ENCODE results near the gene TSEN34. TPM values are rescaled to one million over a fixed set of nuclear protein-coding genes. Genes with fewer than 3 reads are reported as not detected.

TSEN34 gene
- total RNA-seq, 4 donors from 2014 or later: 40.9 to 48.9 (median 43.9) TPM

DNA sequence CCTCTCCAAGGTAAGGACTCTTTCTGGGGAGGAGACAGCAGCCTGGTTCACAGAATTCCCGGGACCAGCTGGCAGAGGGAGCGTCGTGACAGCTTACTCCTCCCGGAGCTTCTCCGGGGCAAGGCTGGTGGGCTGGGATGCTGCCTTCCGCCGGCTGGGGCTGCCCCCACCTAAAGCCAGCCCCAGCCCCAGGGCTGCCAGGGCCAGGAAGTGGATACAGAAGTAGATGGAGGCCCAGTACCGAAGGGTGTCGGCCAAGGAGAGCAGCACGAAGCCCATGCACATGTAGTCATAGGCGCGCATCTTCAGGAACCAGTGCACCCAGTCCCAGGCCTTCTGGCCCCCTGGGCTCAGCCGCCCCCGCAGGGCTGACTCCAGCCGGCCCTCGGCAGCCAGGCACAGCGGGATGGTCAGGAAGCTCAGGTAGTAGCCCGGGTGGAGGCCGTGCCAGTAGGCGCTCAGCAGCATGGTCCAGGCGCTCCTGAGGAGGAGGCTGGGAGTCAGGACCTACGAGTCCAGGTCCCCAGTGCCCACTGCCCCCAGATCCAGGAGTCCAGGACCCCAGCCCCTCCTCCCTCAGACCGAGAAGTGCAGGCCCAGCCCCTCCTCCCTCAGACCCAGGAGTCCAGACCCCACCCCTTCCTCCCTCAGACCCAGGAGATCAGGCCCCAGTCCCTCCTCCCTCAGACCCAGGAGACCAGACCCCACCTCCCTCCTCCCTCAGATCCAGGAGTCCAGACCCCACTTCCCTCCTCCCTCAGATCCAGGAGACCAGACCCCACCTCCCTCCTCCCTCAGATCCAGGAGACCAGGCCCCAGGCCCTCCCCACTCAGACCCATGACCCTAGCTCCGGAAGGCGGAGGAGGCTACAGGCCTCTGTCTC lies 16.9 kb upstream of the TSEN34 start:
- no peaks in the 10 kb centered on the region for H3K9me3 ChIP-seq
- no peak overlapping the region for H3K27ac ChIP-seq
- TF ChIP-seq, protein P1, sequence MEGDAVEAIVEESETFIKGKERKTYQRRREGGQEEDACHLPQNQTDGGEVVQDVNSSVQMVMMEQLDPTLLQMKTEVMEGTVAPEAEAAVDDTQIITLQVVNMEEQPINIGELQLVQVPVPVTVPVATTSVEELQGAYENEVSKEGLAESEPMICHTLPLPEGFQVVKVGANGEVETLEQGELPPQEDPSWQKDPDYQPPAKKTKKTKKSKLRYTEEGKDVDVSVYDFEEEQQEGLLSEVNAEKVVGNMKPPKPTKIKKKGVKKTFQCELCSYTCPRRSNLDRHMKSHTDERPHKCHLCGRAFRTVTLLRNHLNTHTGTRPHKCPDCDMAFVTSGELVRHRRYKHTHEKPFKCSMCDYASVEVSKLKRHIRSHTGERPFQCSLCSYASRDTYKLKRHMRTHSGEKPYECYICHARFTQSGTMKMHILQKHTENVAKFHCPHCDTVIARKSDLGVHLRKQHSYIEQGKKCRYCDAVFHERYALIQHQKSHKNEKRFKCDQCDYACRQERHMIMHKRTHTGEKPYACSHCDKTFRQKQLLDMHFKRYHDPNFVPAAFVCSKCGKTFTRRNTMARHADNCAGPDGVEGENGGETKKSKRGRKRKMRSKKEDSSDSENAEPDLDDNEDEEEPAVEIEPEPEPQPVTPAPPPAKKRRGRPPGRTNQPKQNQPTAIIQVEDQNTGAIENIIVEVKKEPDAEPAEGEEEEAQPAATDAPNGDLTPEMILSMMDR (IDR thresholded peaks at IDR 0.05 in 4 of 5, conservative IDR thresholded peaks at IDR 0.05 in 1 of 5): no peak
- TF ChIP-seq POLR2A (IDR thresholded peaks at IDR 0.05): no peak
- no peak for DNase-seq
- intact Hi-C loops (cut with DNase I; ENCODE audit: low total_unique reads): no loop called here
- in situ Hi-C loops (cut with MboI; ENCODE audit: low sequenced_read_pairs in 4 of 4): no loop called here
- H3K36me3 ChIP-seq: no peaks in the 10 kb centered on the region
- H3K4me1 ChIP-seq: no peaks in the 10 kb centered on the region
- H3K27me3 ChIP-seq: peaks cover 4 to 18% (median 11%) of the 10 kb centered on the region in 3 donors
- no peak overlapping the region for H3K4me3 ChIP-seq
- ATAC-seq: no peak

DNA sequence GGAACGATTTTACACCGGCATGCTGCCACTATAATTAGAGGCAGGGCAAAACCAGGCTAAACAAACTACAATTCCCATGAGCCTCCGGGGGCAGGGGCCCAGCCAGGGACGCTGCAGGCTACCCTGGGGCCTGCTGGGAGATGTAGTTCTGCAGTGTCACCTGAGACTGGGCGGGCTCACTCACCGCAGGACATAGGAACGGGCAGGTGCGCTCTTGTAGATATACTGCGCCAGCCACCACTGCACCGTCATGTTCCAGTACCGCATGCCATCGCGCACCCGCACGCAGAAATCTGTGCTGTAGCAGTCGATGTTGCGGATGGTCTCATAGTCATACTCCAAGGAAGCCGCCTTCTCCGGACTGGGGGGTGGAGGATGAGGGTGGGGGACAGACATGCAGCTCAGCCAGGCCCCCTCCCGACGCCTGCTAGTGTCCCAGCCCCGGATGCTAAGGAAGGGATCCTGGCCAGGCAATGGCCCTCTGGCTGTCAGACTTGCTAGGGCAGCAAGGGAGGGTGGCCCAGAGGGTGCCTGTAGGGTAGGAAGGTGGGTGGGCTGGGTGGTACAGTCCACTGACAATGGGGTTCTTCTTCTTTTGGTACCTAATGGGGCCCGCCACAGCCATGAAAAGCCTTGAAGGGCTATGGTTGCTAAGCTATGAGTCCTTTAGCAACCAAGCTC lies 12.4 kb upstream of the TSEN34 start:
- H3K36me3 ChIP-seq: no peaks in the 10 kb centered on the region
- no peaks in the 10 kb centered on the region for H3K9me3 ChIP-seq
- in situ Hi-C loops (cut with MboI; ENCODE audit: low sequenced_read_pairs in 4 of 4) (no loop called here), intact Hi-C loops (cut with DNase I; ENCODE audit: low total_unique reads) (no loop called here)
- H3K27ac ChIP-seq: no peak overlapping the region
- DNase-seq: no peak
- ATAC-seq: peak in 1 of 2 donors; percentile 81
- TF ChIP-seq, protein P1 (IDR thresholded peaks at IDR 0.05 in 4 of 5, conservative IDR thresholded peaks at IDR 0.05 in 1 of 5): no peak
- TF ChIP-seq POLR2A (IDR thresholded peaks at IDR 0.05): no peak
- no peak overlapping the region for H3K4me3 ChIP-seq
- peaks cover 0 to 4% (median 1%) of the 10 kb centered on the region in 3 donors for H3K27me3 ChIP-seq
- H3K4me1 ChIP-seq: no peaks in the 10 kb centered on the region

DNA sequence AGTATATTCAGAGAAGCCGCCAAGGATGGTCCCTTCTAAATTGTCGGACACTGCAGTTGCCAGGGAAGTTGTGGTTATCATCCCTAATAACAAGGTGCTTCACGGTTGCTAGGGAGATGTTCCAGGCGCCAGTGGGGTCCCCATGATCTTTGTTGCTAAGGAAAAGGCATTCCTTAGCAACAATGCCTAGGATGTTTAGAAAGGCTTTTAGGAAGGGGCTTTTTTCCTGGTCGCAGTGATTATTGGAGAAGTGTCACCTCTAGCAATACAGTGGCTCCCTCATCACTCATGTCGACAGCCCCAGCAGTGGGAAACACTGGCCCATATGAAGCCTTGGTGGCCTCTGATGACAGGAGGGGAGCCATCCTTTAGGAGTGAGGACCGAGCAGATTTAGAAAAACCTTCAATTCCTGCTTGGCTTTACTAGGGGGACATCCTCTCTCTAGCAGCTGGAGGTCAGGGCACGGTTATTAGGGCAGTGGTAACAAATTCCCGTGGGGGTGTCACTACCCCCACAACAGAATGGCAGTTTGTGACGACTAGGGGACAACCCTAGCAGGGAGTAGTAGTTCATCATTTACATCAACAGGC lies 11.8 kb upstream of the TSEN34 start:
- no peak for ATAC-seq
- no peaks in the 10 kb centered on the region for H3K9me3 ChIP-seq
- TF ChIP-seq, protein P1 (IDR thresholded peaks at IDR 0.05 in 4 of 5, conservative IDR thresholded peaks at IDR 0.05 in 1 of 5): no peak
- no peak for TF ChIP-seq POLR2A (IDR thresholded peaks at IDR 0.05)
- no peaks in the 10 kb centered on the region for H3K27me3 ChIP-seq
- H3K27ac ChIP-seq: no peak overlapping the region
- in situ Hi-C loops (cut with MboI; ENCODE audit: low sequenced_read_pairs in 4 of 4) (no loop called here), intact Hi-C loops (cut with DNase I; ENCODE audit: low total_unique reads) (no loop called here)
- H3K4me1 ChIP-seq: no peaks in the 10 kb centered on the region
- DNase-seq: no peak
- H3K36me3 ChIP-seq: no peaks in the 10 kb centered on the region
- H3K4me3 ChIP-seq: no peak overlapping the region

DNA sequence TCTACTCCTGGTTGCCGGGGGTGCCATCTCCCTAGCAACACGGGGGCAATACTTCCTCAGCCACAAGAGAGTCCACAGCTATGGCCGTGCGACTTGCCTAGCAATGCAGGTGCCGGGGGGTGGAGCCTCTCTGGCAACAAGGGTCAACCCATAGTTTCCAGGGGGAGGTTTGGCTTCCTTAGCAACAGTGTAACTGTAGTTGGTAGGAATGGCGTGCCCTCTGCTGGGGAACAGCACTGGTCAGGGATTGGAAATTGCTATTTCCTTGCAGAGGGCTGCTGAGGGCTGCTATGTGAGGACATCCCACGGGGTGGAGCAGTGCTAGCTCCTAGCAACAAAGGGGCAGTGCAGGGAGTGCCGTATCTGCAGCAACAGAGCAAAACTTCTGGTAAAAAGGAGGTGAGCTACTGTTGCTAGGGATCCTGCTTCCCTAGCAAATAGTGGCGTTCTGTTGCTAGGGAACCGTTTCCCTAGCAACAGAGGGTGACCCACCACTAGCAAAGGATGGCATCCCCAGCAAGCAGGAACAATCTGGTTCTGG lies 11.1 kb upstream of the TSEN34 start:
- in situ Hi-C loops (cut with MboI; ENCODE audit: low sequenced_read_pairs in 4 of 4) (no loop called here), intact Hi-C loops (cut with DNase I; ENCODE audit: low total_unique reads) (no loop called here)
- Histone ChIP-seq H3K36me3 (no peaks in the 10 kb centered on the region), H3K4me3 (no peak overlapping the region), H3K4me1 (no peaks in the 10 kb centered on the region), H3K27me3 (no peaks in the 10 kb centered on the region), H3K27ac (no peak overlapping the region), H3K9me3 (no peaks in the 10 kb centered on the region)
- TF ChIP-seq, protein P1 (IDR thresholded peaks at IDR 0.05 in 4 of 5, conservative IDR thresholded peaks at IDR 0.05 in 1 of 5): no peak
- TF ChIP-seq POLR2A (IDR thresholded peaks at IDR 0.05): no peak
- ATAC-seq (no peak), DNase-seq (no peak)
